K562 (cell line): ENCODE results near the gene LYZL6. TPM values are rescaled to one million over a fixed set of nuclear protein-coding genes. Genes with fewer than 3 reads are reported as not detected.

Experiments used
- ATAC-seq: fragments of 200-7000 bp; cut with Tn5 transposase; 3 replicates; pipeline ENCODE4 v1.9.1; 2020; ENCODE audit warnings: moderate library complexity
- BruUV-seq: library from RNA; stranded (reverse); fragments of 400-500 nt; replicated peaks from 2 replicates; lab custom pipeline; 2021; lab: Mats Ljungman, UMichigan
- CTCF ChIA-PET: fragments of 300-600 bp; formaldehyde crosslinking; extraction: SDS; loops from one replicate; lab custom pipeline; 2021; ENCODE audit warnings: low intra/inter-chr PET ratio; lab: Yijun Ruan, JAX
- POLR2A ChIA-PET: fragments of 300-600, 350-650 bp; sonication (Branson Sonifier 250); formaldehyde crosslinking; extraction: SDS; loops from one replicate; lab custom pipeline; 2021; ENCODE audit warnings: antibody characterized with exemption, inconsistent platforms; lab: Yijun Ruan, JAX
- DNase-seq, 4 experiments: peaks; one replicate each; pipeline versions ENCODE4 v3.0.0 to v3.0.0-alpha.2; 2011 to 2018; ENCODE audit warnings: low spot score in 3 of 4, mixed read lengths in 3 of 4; ENCODE audit errors: extremely low read depth in 1 of 4
- FAIRE-seq: peaks from 2 replicates; lab custom pipeline; 2011; peaks lifted over from hg19 to GRCh38; lab: Jason Lieb, UNC
- H2AFZ ChIP-seq: 2 replicates; pipeline ENCODE4 v1.6.0; 2011; ENCODE audit warnings: low read depth, low read length, control low read depth, inconsistent platforms
- H3K27ac ChIP-seq: fragments of 200-600 bp; 3 replicates; pipeline ENCODE4 v1.8.0; 2011; ENCODE audit warnings: low read depth, mild to moderate bottlenecking, control low read depth, inconsistent platforms, low read length, moderate library complexity, mixed read lengths; ENCODE audit errors: extremely low read depth
- H3K27me3 ChIP-seq, 2 experiments: fragments of 300-600 bp in 1 of 2; 2 replicates in 1 of 2; 3 replicates in 1 of 2; pipeline versions ENCODE4 v1.6.0 to v1.8.0; 2011; ENCODE audit warnings: inconsistent platforms in 2 of 2, low read length in 2 of 2, mild to moderate bottlenecking in 1 of 2, mixed read lengths in 1 of 2, moderate library complexity in 1 of 2; ENCODE audit not compliant: control insufficient read depth in 2 of 2, insufficient read depth in 2 of 2
- H3K36me3 ChIP-seq: fragments of 300-600 bp; 3 replicates; pipeline ENCODE4 v1.8.0; 2011; ENCODE audit warnings: mild to moderate bottlenecking, low read length, inconsistent platforms; ENCODE audit not compliant: control insufficient read depth, insufficient read depth
- H3K4me1 ChIP-seq, 2 experiments: fragments of 200-600 bp in 1 of 2; replicated peaks in 1 of 2; 2 replicates in 1 of 2; 3 replicates in 1 of 2; pipeline versions ENCODE4 v1.5.1 to v1.8.0; 2011; ENCODE audit warnings: inconsistent platforms in 2 of 2, low read length in 2 of 2, mild to moderate bottlenecking in 1 of 2, mixed read lengths in 1 of 2, moderate library complexity in 1 of 2; ENCODE audit not compliant: control insufficient read depth in 2 of 2, insufficient read depth in 2 of 2
- H3K4me2 ChIP-seq: 2 replicates; pipeline ENCODE4 v1.6.1; 2011; ENCODE audit warnings: low read length, control low read depth, inconsistent platforms, mixed read lengths; ENCODE audit not compliant: insufficient read depth
- H3K4me3 ChIP-seq: fragments of 200-600 bp; sonication (generic), shearing (Covaris generic); 2 replicates; pipeline ENCODE4 v1.5.1; 2016; ENCODE audit warnings: control low read depth, inconsistent platforms
- H3K79me2 ChIP-seq: fragments of 200-600 bp; 3 replicates; pipeline ENCODE4 v1.8.0; 2011; ENCODE audit warnings: low read length, inconsistent platforms; ENCODE audit not compliant: control insufficient read depth, insufficient read depth
- H3K9ac ChIP-seq, 2 experiments: 2 replicates each; pipeline versions ENCODE4 v1.6.0 to v1.6.1; 2011; ENCODE audit warnings: low read depth in 2 of 2, low read length in 2 of 2, control low read depth in 1 of 2, inconsistent platforms in 1 of 2, mild to moderate bottlenecking in 1 of 2, mixed read lengths in 1 of 2; ENCODE audit not compliant: insufficient read depth in 1 of 2
- H3K9me1 ChIP-seq: one replicate; pipeline ENCODE4 v1.6.0; 2011; ENCODE audit warnings: inconsistent platforms, mild to moderate bottlenecking, low read length, moderate library complexity; ENCODE audit not compliant: control insufficient read depth, insufficient read depth
- H3K9me3 ChIP-seq: replicated peaks from 2 replicates; pipeline ENCODE4 v1.5.1; 2011; ENCODE audit warnings: low read depth, low read length, inconsistent platforms; ENCODE audit not compliant: control insufficient read depth, insufficient read depth
- H4K20me1 ChIP-seq: replicated peaks from 2 replicates; pipeline ENCODE4 v1.6.1; 2011; ENCODE audit warnings: low read length, inconsistent platforms, mixed read lengths; ENCODE audit not compliant: control insufficient read depth, insufficient read depth
- FOXP4 ChIP-seq: sonication (generic); formaldehyde crosslinking; IDR thresholded peaks from 2 replicates; pipeline ENCODE4 v1.8.0; 2022; ENCODE audit warnings: mild to moderate bottlenecking, missing genetic modification reagents, borderline replicate concordance
- NFE2 ChIP-seq: IDR thresholded peaks from 2 replicates; pipeline ENCODE4 v1.6.1; 2014; ENCODE audit warnings: antibody characterized with exemption, low read depth
- PCBP1 ChIP-seq: fragments of 200-400 bp; formaldehyde crosslinking; IDR thresholded peaks from 2 replicates; pipeline ENCODE4 v1.6.1; 2018; ENCODE audit warnings: mild to moderate bottlenecking, low read depth, low read length; ENCODE audit not compliant: poor library complexity, severe bottlenecking
- SMARCA4 ChIP-seq: fragments of 450-650 bp; IDR thresholded peaks from 2 replicates; pipeline ENCODE4 v1.6.1; 2016
- ZNF134 ChIP-seq: fragments of 250-450 bp; sonication (Bioruptor Pico); conservative IDR thresholded peaks from 2 replicates; pipeline ENCODE4 v1.4.0; 2020
- ZNF354B ChIP-seq: fragments of 250-450 bp; sonication (Bioruptor Pico); IDR thresholded peaks from 2 replicates; pipeline ENCODE4 v1.4.0; 2020
- ZNF57 ChIP-seq: fragments of 450-650 bp; formaldehyde crosslinking; IDR thresholded peaks from 2 replicates; pipeline ENCODE4 v1.4.0; 2020; ENCODE audit warnings: mild to moderate bottlenecking, moderate library complexity
- WGBS: fragments of 100-300 bp; shearing (Covaris generic); methylation state at CpG from one replicate; pipeline ENCODE4 v1.1.6; 2016; ENCODE audit warnings: low coverage, mixed read lengths; ENCODE audit not compliant: insufficient coverage; ENCODE audit errors: missing lambda C conversion rate; 5-methylcytosine and 5-hydroxymethylcytosine counted together
- in situ Hi-C: fragments of 300-500 bp; cut with MboI; formaldehyde crosslinking; loops from 4 replicates; pipeline ENCODE4 v1.15.0; 2018; ENCODE audit warnings: inconsistent platforms, mixed read lengths
- intact Hi-C: fragments of 100-400 bp; cut with micrococcal nuclease; formaldehyde crosslinking; loops from 2 replicates; pipeline ENCODE4 v1.14.2; 2022
- polyA plus RNA-seq, 8 experiments: library from polyadenylated mRNA; depleted of rRNA in 4 of 8; stranded (reverse) in 5 of 8; unstranded in 3 of 8; fragments of >200 nt; fragmentation: Nextera tagmentation in 2 of 8; fragmentation: Illumina TruSeq in 1 of 8; extraction: Ambion mirVana in 2 of 8; extraction: Trizol in 1 of 8; gene quantifications; 2 replicates each; pipeline versions ENCODE4 v1.2.1 to v1.2.3, GENCODE V29; 2011 to 2014; ENCODE audit warnings: inconsistent platforms in 1 of 8, missing spikeins in 1 of 8
- total RNA-seq, 7 experiments: library from RNA; depleted of rRNA in 6 of 7; stranded (reverse); fragments of >200 nt in 6 of 7; fragmentation: Illumina TruSeq in 2 of 7; extraction: Trizol in 2 of 7; gene quantifications; 2 replicates each; pipeline versions ENCODE4 v1.2.1 to v1.2.3, GENCODE V29; 2011 to 2021; ENCODE audit warnings: low replicate concordance in 1 of 7

LYZL6 gene
- total and polyA plus RNA-seq, 9 of the 15 experiments (the other 6 are each of a cell fraction or from before 2014, with no cell fraction given) = not detected

DNA sequence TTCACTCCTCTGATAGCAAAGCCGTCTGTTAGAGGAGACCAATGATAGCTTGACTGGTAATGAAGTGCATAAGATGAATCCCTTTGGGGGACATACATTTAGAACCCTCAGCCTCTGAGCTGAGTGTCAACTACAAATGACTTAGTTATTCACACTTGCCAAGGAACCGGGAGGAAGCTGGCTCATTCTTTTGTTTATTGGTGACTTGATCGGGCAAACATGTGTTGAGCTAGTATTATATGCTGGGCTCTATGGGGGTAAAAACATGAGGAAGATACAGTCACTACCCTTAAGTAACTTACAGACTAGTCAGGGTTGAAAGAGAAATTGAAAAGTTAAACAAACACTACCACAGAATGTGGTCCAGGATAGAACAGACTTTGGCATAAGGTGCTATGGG lies 34.8 kb upstream of the LYZL6 start:
- Histone ChIP-seq H3K9me3 (no peaks in the 10 kb centered on the region), H3K79me2 (no peaks in the 10 kb centered on the region), H3K27me3 (peaks cover 14 to 43% of the 10 kb centered on the region in 2 experiments; a peak in 4 of 5 replicates), H3K4me2 (no peak overlapping the region), H3K9me1 (no peaks in the 10 kb centered on the region), H2AFZ (no peak overlapping the region), H3K4me3 (no peak overlapping the region), H3K9ac (no peak overlapping the region), H3K36me3 (no peaks in the 10 kb centered on the region)
- no peak for ATAC-seq
- in situ Hi-C loops = no loop called here
- intact Hi-C loops = no loop called here
- ChIA-PET CTCF (no interaction called here), POLR2A (interaction anchor here (0.5 kb wide), 1 partner anchor 30 kb away, joined by 3 read pairs; no protein-coding TSS in a partner anchor)
- BruUV-seq = no TSS peak
- 6% methylated on average over 3 of the region's 3 CpGs for WGBS
- no peak for FAIRE-seq
- no peak for DNase-seq
- no peak for TF ChIP-seq ZNF57 (CRISPR knock-in tag)
- TF ChIP-seq NFE2 = no peak
- TF ChIP-seq PCBP1 = no peak
- no peak for TF ChIP-seq FOXP4 (CRISPR knock-in tag)
- TF ChIP-seq ZNF354B (CRISPR knock-in tag) = no peak
- TF ChIP-seq ZNF134 (CRISPR knock-in tag) = no peak
- TF ChIP-seq SMARCA4 = no peak
- TF ChIP-seq, all 486 proteins: peak for 0
- Histone ChIP-seq H3K27ac (no peak overlapping the region), H3K4me1 (no peaks in the 10 kb centered on the region), H4K20me1 (no peaks in the 10 kb centered on the region; the same call in 1 of the 2 replicates)
